Spinal cord (tissue), 10 donors: ENCODE results near the gene AP4M1. TPM values are rescaled to one million over a fixed set of nuclear protein-coding genes. Genes with fewer than 3 reads are reported as not detected.

ENCODE experiments used
- DNase-seq, 6 donors: peaks; one replicate each; pipeline versions ENCODE4 v3.0.0 to v3.0.0-alpha.2; 2013 to 2015; ENCODE audit warnings: low spot score in 6 of 6, low read depth in 4 of 6
- H3K27ac ChIP-seq: one replicate; pipeline ENCODE4 v1.5.1; 2013; ENCODE audit warnings: low read depth, low read length, control low read depth
- H3K27me3 ChIP-seq: one replicate; pipeline ENCODE4 v1.6.1; 2013; ENCODE audit warnings: low read length; ENCODE audit not compliant: control insufficient read depth, insufficient read depth
- H3K36me3 ChIP-seq: one replicate; pipeline ENCODE4 v1.6.1; 2013; ENCODE audit warnings: low read length; ENCODE audit not compliant: control insufficient read depth, insufficient read depth
- H3K4me1 ChIP-seq: one replicate; pipeline ENCODE4 v1.6.1; 2013; ENCODE audit warnings: low read length; ENCODE audit not compliant: control insufficient read depth, insufficient read depth
- H3K4me3 ChIP-seq: one replicate; pipeline ENCODE4 v1.5.1; 2013; ENCODE audit warnings: low read depth, low read length, control low read depth
- H3K9me3 ChIP-seq: one replicate; pipeline ENCODE4 v1.6.1; 2013; ENCODE audit warnings: low read length; ENCODE audit not compliant: control insufficient read depth, insufficient read depth
- WGBS: methylation state at CpG from one replicate; pipeline ENCODE4 v1.1.5; 2013; ENCODE audit warnings: missing lambda C conversion rate; ENCODE audit not compliant: insufficient coverage; 5-methylcytosine and 5-hydroxymethylcytosine counted together
- polyA plus RNA-seq, 2 donors: library from polyadenylated mRNA; unstranded; fragments of 120-200 nt; gene quantifications; one replicate each; pipeline ENCODE4 v1.2.1, GENCODE V29; 2013; ENCODE audit not compliant: insufficient read length in 2 of 2
- total RNA-seq, 2 donors: library from RNA; depleted of rRNA in 1 of 2; stranded (reverse); fragments of 120-200 nt in 1 of 2; fragments of >200 nt in 1 of 2; gene quantifications; one replicate each; pipeline versions ENCODE4 v1.2.3 to v1.2.4, GENCODE V29; 2013 to 2014
- donor health status: healthy.

The AP4M1 gene
- total and polyA plus RNA-seq, 4 donors: 18.2 to 47.7 (median 29.4) TPM

GRCh38 chr7:100066953-100067352 is 34.5 kb upstream of the AP4M1 start:
- Histone ChIP-seq H3K27me3 (no peaks in the 10 kb centered on the region), H3K36me3 (peaks cover 74% of the 10 kb centered on the region), H3K4me1 (no peaks in the 10 kb centered on the region), H3K27ac (no peak overlapping the region), H3K4me3 (no peak overlapping the region), H3K9me3 (peaks cover 3% of the 10 kb centered on the region)
- DNase-seq: no peak
- WGBS: 89% methylated on average over 5 of the region's 7 CpGs

GRCh38 chr7:100069991-100070390 is 31.5 kb upstream of the AP4M1 start:
- peaks cover 81% of the 10 kb centered on the region for H3K36me3 ChIP-seq
- WGBS: 96% methylated on average over 4 of the region's 5 CpGs

GRCh38 chr7:100071018-100071723 is 30.3 kb upstream of the AP4M1 start:
- Histone ChIP-seq H3K27ac (no peak overlapping the region), H3K4me3 (no peak overlapping the region), H3K9me3 (peaks cover 3% of the 10 kb centered on the region), H3K27me3 (no peaks in the 10 kb centered on the region), H3K36me3 (peaks cover 85% of the 10 kb centered on the region), H3K4me1 (no peaks in the 10 kb centered on the region)
- no CpG with 5 or more reads among the region's 11 CpGs for WGBS
- DNase-seq: no peak

More at GRCh38 chr7:100069991-100070390, 31.5 kb upstream of the AP4M1 start:
- H3K27me3 ChIP-seq: no peaks in the 10 kb centered on the region
- no peaks in the 10 kb centered on the region for H3K4me1 ChIP-seq
- peaks cover 3% of the 10 kb centered on the region for H3K9me3 ChIP-seq
- no peak for DNase-seq
- H3K27ac ChIP-seq: no peak overlapping the region
- H3K4me3 ChIP-seq: no peak overlapping the region

GRCh38 chr7:100072462-100072861 is 29.0 kb upstream of the AP4M1 start:
- Histone ChIP-seq H3K4me1 (no peaks in the 10 kb centered on the region), H3K27me3 (no peaks in the 10 kb centered on the region), H3K4me3 (no peak overlapping the region), H3K9me3 (peaks cover 3% of the 10 kb centered on the region), H3K36me3 (peaks cover 95% of the 10 kb centered on the region), H3K27ac (no peak overlapping the region)
- WGBS: 98% methylated on average over 10 of the region's 10 CpGs
- no peak for DNase-seq

GRCh38 chr7:100074841-100075240 is 26.6 kb upstream of the AP4M1 start:
- WGBS: 93% methylated on average over 3 of the region's 7 CpGs
- peaks cover 8% of the 10 kb centered on the region for H3K4me1 ChIP-seq
- peaks cover 97% of the 10 kb centered on the region for H3K36me3 ChIP-seq
- DNase-seq: no peak
- no peak overlapping the region for H3K27ac ChIP-seq
- no peak overlapping the region for H3K4me3 ChIP-seq
- no peaks in the 10 kb centered on the region for H3K27me3 ChIP-seq
- peaks cover 3% of the 10 kb centered on the region for H3K9me3 ChIP-seq

- no peak for DNase-seq
- Histone ChIP-seq H3K27ac (no peak overlapping the region), H3K9me3 (peaks cover 3% of the 10 kb centered on the region), H3K27me3 (no peaks in the 10 kb centered on the region), H3K4me1 (peaks cover 13% of the 10 kb centered on the region), H3K36me3 (peaks cover 91% of the 10 kb centered on the region), H3K4me3 (no peak overlapping the region)
- WGBS: 100% methylated on average over 6 of the region's 6 CpGs
Measured at GRCh38 chr7:100075418-100075817, 26.0 kb upstream of the AP4M1 start.

GRCh38 chr7:100077205-100077604 is 24.2 kb upstream of the AP4M1 start:
- Histone ChIP-seq H3K36me3 (peaks cover 73% of the 10 kb centered on the region), H3K27ac (no peak overlapping the region), H3K4me3 (no peak overlapping the region), H3K9me3 (no peaks in the 10 kb centered on the region), H3K27me3 (no peaks in the 10 kb centered on the region), H3K4me1 (peaks cover 20% of the 10 kb centered on the region)
- DNase-seq: no peak
- 83% methylated on average over 2 of the region's 4 CpGs for WGBS

- H3K36me3 ChIP-seq: peaks cover 55% of the 10 kb centered on the region
Measured at GRCh38 chr7:100079024-100079560, 22.4 kb upstream of the AP4M1 start.

GRCh38 chr7:100080907-100081534 is 20.4 kb upstream of the AP4M1 start:
- peak overlapping the region; percentile 79 for H3K4me3 ChIP-seq
- peaks cover 35% of the 10 kb centered on the region for H3K36me3 ChIP-seq
- H3K27ac ChIP-seq: peak overlapping the region; percentile 81
- DNase-seq: peak in 2 of 6 donors; percentile 28 to 34
- H3K27me3 ChIP-seq: no peaks in the 10 kb centered on the region
- peaks cover 25% of the 10 kb centered on the region for H3K4me1 ChIP-seq
- no peaks in the 10 kb centered on the region for H3K9me3 ChIP-seq
- under 1% methylated on average over 33 of the region's 34 CpGs for WGBS

More at GRCh38 chr7:100079024-100079560, 22.4 kb upstream of the AP4M1 start:
- Histone ChIP-seq H3K4me1 (peaks cover 25% of the 10 kb centered on the region), H3K4me3 (no peak overlapping the region), H3K27ac (peak overlapping the region; percentile 76), H3K9me3 (no peaks in the 10 kb centered on the region), H3K27me3 (no peaks in the 10 kb centered on the region)
- 74% methylated on average over 6 of the region's 7 CpGs for WGBS
- peak in 1 of 6 donors; percentile 62 for DNase-seq
